Activated CD4-positive, alpha-beta memory T cell treated with anti-CD3 and anti-CD28 coated beads, Interleukin-2, amount 10 ng/mL, durations not matched to agents 7 days and 5 days (primary cell): Measurements from ENCODE around the gene CEP112. TPM values are rescaled to one million over a fixed set of nuclear protein-coding genes. Genes with fewer than 3 reads are reported as not detected.
"Not testable (repeated sequence)": the region's sequence is repeated elsewhere in the genome, so short reads cannot be mapped to it uniquely, and the experiment has no call there.

ENCODE experiments used
- CTCF ChIA-PET: fragments of 350-600 bp; sonication (Branson Sonifier 250); formaldehyde crosslinking; loops from one replicate; lab custom pipeline; 2021; ENCODE audit warnings: antibody characterized with exemption, inconsistent platforms; lab: Charles Lee
- POLR2A ChIA-PET: fragments of 350-600 bp; sonication (Branson Sonifier 250); formaldehyde crosslinking; loops from one replicate; lab custom pipeline; 2021; ENCODE audit warnings: antibody characterized with exemption; lab: Charles Lee
- DNase-seq: peaks from one replicate; pipeline ENCODE4 v3.0.0-alpha.2; 2020
- H3K27ac Mint-ChIP-seq: one replicate; pipeline ENCODE4 v1.8.0; 2021; ENCODE audit warnings: mild to moderate bottlenecking, mixed read lengths
- H3K27me3 Mint-ChIP-seq: one replicate; pipeline ENCODE4 v1.8.0; 2021; ENCODE audit warnings: mixed read lengths
- H3K36me3 Mint-ChIP-seq: one replicate; pipeline ENCODE4 v1.8.0; 2021; ENCODE audit warnings: low read depth, mixed read lengths
- H3K4me1 Mint-ChIP-seq: one replicate; pipeline ENCODE4 v1.8.0; 2021; ENCODE audit warnings: mixed read lengths
- H3K4me3 Mint-ChIP-seq: one replicate; pipeline ENCODE4 v1.8.0; 2021; ENCODE audit warnings: mild to moderate bottlenecking, mixed read lengths
- H3K9me3 Mint-ChIP-seq: one replicate; pipeline ENCODE4 v1.8.0; 2021; ENCODE audit warnings: mixed read lengths
- total RNA-seq, 2 experiments: library from RNA; stranded (reverse); gene quantifications; one replicate each; pipeline ENCODE4 v1.2.3, GENCODE V29; 2021

Gene CEP112
- total RNA-seq, 2 experiments from 2014 or later: 4.5 to 4.6 TPM

- no peak overlapping the region for H3K27ac Mint-ChIP-seq
- peaks cover 18% of the 10 kb centered on the region for H3K27me3 Mint-ChIP-seq
- H3K4me1 Mint-ChIP-seq: no peaks in the 10 kb centered on the region
- peaks cover 4% of the 10 kb centered on the region for H3K9me3 Mint-ChIP-seq
- ChIA-PET CTCF (interaction anchor here (0.6 kb wide), 1 partner anchor 351 kb away, joined by 3 read pairs; no protein-coding TSS in a partner anchor), POLR2A (no interaction called here)
- no peaks in the 10 kb centered on the region for H3K36me3 Mint-ChIP-seq
- H3K4me3 Mint-ChIP-seq: no peak overlapping the region
- no peak for DNase-seq
Measured at GRCh38 chr17:65814418-65814817, 377.5 kb downstream of the CEP112 start.

DNA sequence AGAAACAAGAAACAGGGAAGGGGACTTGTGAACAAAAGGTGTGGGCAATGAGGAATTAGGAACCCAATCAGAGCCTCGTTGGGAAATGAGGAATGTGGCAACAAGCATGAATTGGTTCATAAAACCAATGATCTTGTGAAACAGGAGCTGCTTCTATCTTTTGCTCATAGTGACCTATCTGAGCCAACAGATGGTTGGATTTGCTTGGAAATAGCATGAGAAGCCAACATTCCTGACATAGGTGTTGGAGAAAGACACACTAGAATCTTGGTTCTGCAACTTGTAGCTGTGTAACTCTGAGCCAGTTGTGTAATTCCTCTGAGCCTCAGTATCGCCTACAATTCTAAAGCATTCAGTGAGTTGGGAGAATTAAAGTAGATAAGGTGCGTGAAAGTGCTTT is 378.6 kb downstream of the CEP112 start:
- Mint-ChIP-seq H3K27ac (no peak overlapping the region), H3K36me3 (peaks cover 2% of the 10 kb centered on the region), H3K27me3 (peaks cover 18% of the 10 kb centered on the region), H3K4me3 (no peak overlapping the region), H3K9me3 (peaks cover 14% of the 10 kb centered on the region), H3K4me1 (no peaks in the 10 kb centered on the region)
- DNase-seq: no peak
- ChIA-PET CTCF (no interaction called here), POLR2A (no interaction called here)

GRCh38 chr17:65811043-65811442 is 380.9 kb downstream of the CEP112 start:
- DNase-seq: no peak
- Mint-ChIP-seq H3K36me3 (peaks cover 5% of the 10 kb centered on the region), H3K27ac (no peak overlapping the region), H3K9me3 (peaks cover 27% of the 10 kb centered on the region), H3K4me1 (no peaks in the 10 kb centered on the region), H3K27me3 (peaks cover 13% of the 10 kb centered on the region), H3K4me3 (no peak overlapping the region)
- ChIA-PET CTCF (no interaction called here), POLR2A (no interaction called here)

DNA sequence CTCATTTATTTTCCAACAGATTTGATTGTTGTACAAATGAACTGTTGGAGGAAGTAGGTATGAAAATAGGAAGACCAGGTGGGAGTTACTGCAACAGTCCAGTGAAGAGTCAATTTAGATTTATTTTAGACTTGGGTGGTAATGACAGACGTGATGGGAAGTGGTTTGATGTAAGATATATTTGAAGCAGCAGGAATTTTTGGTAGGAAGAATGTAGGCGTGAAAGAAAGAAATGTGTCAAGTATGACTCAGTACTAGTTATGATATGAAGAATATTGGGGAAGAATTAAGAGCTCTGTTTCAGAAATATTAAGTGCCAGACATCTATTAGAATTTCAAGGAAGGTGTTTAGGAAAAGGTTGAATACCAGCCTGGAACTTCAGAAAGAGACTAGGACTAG is 382.6 kb downstream of the CEP112 start:
- POLR2A ChIA-PET: no interaction called here
- no peak for DNase-seq
- peaks cover 6% of the 10 kb centered on the region for H3K27me3 Mint-ChIP-seq
- CTCF ChIA-PET: no interaction called here
- peaks cover 27% of the 10 kb centered on the region for H3K9me3 Mint-ChIP-seq
- H3K27ac Mint-ChIP-seq: no peak overlapping the region
- H3K4me3 Mint-ChIP-seq: no peak overlapping the region
- H3K4me1 Mint-ChIP-seq: no peaks in the 10 kb centered on the region
- peaks cover 5% of the 10 kb centered on the region for H3K36me3 Mint-ChIP-seq

DNA sequence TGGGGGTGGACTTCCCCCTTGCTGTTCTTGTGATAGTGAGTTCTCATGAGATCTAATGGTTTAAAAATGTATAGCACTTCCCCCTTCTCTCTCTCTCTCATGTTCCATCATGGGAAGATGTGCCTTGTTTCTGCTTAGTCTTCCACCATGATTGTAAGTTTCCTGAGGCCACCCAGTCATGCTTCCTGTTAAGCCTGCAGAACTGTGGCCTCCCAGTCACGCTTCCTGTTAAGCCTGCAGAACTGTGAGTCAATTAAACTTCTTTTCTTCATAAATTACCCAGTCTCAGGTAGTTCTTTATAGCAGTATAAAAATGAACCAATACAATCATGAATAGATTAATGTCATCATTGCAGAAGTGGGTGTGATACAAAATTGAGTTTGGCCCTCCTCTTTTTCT is 383.4 kb downstream of the CEP112 start:
- DNase-seq, POLR2A ChIA-PET, H3K4me3 Mint-ChIP-seq: not testable (repeated sequence)

DNA sequence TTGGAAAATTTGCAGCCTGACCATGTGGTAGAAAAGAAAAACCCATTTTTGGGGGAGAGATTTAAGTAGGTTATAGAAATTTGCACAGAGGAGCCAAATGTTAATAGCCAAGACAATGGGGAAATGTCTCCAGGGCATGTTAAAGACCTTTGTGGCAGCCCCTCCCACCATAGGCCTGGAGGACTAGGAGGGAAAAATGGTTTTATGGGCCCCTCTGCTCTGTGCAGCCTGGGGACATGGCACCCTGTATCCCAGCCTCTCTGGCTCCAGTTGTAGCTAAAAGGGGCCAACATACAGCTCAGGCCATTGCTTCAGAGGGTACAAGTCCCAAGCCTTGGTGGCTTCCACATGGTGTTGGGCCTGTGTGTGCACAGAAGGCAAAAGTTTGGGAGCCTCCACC is 384.6 kb downstream of the CEP112 start:
- ChIA-PET CTCF (no interaction called here), POLR2A (no interaction called here)
- no peak overlapping the region for H3K4me3 Mint-ChIP-seq
- H3K9me3 Mint-ChIP-seq: peaks cover 35% of the 10 kb centered on the region
- H3K4me1 Mint-ChIP-seq: no peaks in the 10 kb centered on the region
- peaks cover 7% of the 10 kb centered on the region for H3K36me3 Mint-ChIP-seq
- DNase-seq: no peak
- no peak overlapping the region for H3K27ac Mint-ChIP-seq
- no peaks in the 10 kb centered on the region for H3K27me3 Mint-ChIP-seq

More for the DNA sequence above, 383.4 kb downstream of the CEP112 start:
- H3K27ac Mint-ChIP-seq, H3K36me3 Mint-ChIP-seq, H3K27me3 Mint-ChIP-seq, H3K4me1 Mint-ChIP-seq, CTCF ChIA-PET: not testable (repeated sequence)
- peaks cover 27% of the 10 kb centered on the region for H3K9me3 Mint-ChIP-seq

- no peak overlapping the region for H3K27ac Mint-ChIP-seq
- H3K4me1 Mint-ChIP-seq: peaks cover 27% of the 10 kb centered on the region
- H3K9me3 Mint-ChIP-seq: peaks cover 21% of the 10 kb centered on the region
- ChIA-PET POLR2A (no interaction called here), CTCF (no interaction called here)
- H3K4me3 Mint-ChIP-seq: no peak overlapping the region
- no peaks in the 10 kb centered on the region for H3K27me3 Mint-ChIP-seq
- peaks cover 8% of the 10 kb centered on the region for H3K36me3 Mint-ChIP-seq
- DNase-seq: no peak
Measured at GRCh38 chr17:65801513-65801912, 390.4 kb downstream of the CEP112 start.

DNA sequence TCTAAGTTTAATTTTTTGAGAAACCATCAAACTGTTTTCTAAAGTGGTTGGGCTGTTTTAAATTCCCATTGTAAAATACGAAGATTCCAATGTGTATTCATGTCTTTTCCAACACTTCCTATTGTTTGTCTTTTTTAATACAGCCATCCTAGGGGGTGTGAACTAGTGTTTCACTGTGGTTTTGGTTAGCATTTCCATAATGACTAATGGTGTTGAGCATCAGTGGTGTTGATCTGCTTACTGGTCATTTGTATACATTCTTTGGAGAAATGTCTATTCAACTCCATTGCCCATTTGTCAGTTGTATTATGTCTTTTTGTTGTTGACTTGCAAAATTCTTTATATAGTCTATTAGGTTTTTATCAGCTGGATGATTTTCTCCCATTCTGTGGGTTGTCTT is 391.3 kb downstream of the CEP112 start:
- CTCF ChIA-PET: no interaction called here
- Mint-ChIP-seq H3K4me1 (peaks cover 27% of the 10 kb centered on the region), H3K27me3 (no peaks in the 10 kb centered on the region), H3K9me3 (peaks cover 20% of the 10 kb centered on the region), H3K36me3 (peaks cover 8% of the 10 kb centered on the region), H3K27ac (no peak overlapping the region), H3K4me3 (no peak overlapping the region)
- POLR2A ChIA-PET: no interaction called here
- DNase-seq: no peak

GRCh38 chr17:65799869-65800268 is 392.1 kb downstream of the CEP112 start:
- Mint-ChIP-seq H3K27ac (peak overlapping the region; percentile 65), H3K36me3 (peaks cover 8% of the 10 kb centered on the region), H3K9me3 (peaks cover 20% of the 10 kb centered on the region), H3K4me1 (peaks cover 27% of the 10 kb centered on the region), H3K4me3 (no peak overlapping the region), H3K27me3 (no peaks in the 10 kb centered on the region)
- ChIA-PET CTCF (no interaction called here), POLR2A (no interaction called here)
- DNase-seq: no peak

GRCh38 chr17:65799454-65799853 is 392.5 kb downstream of the CEP112 start:
- DNase-seq: no peak
- no peaks in the 10 kb centered on the region for H3K27me3 Mint-ChIP-seq
- H3K4me3 Mint-ChIP-seq: no peak overlapping the region
- ChIA-PET CTCF (no interaction called here), POLR2A (no interaction called here)
- peak overlapping the region; percentile 65 for H3K27ac Mint-ChIP-seq
- H3K4me1 Mint-ChIP-seq: peaks cover 27% of the 10 kb centered on the region
- H3K36me3 Mint-ChIP-seq: peaks cover 8% of the 10 kb centered on the region
- H3K9me3 Mint-ChIP-seq: peaks cover 20% of the 10 kb centered on the region

DNA sequence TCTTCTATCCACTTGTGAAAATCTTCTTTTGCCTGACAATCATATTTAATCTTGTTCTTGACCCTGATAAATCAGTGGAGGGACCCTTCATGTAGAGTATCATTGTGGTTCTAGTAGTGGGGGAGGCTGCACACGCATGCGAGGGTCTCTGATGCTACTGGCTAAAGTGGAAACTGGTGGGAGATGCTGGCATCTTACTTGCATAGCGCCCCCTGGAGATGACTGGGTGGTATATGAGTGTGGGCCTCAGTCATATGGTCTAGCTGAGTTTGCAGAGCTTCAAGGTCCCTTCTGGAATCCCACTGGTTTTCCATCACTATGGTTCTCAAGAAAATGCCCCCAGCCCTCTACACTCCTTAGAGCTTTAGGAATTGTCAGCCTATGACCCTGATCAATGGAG is 394.1 kb downstream of the CEP112 start:
- POLR2A ChIA-PET: no interaction called here
- no peaks in the 10 kb centered on the region for H3K27me3 Mint-ChIP-seq
- DNase-seq: no peak
- H3K27ac Mint-ChIP-seq: no peak overlapping the region
- H3K36me3 Mint-ChIP-seq: peaks cover 8% of the 10 kb centered on the region
- CTCF ChIA-PET: interaction anchor here (0.6 to 2.1 kb wide), 2 partner anchors 65 to 566 kb away, joined by 3 to 5 read pairs; no protein-coding TSS in a partner anchor
- peaks cover 17% of the 10 kb centered on the region for H3K9me3 Mint-ChIP-seq
- H3K4me1 Mint-ChIP-seq: peaks cover 27% of the 10 kb centered on the region
- H3K4me3 Mint-ChIP-seq: no peak overlapping the region

- POLR2A ChIA-PET: no interaction called here
- H3K36me3 Mint-ChIP-seq: peaks cover 3% of the 10 kb centered on the region
- no peak for DNase-seq
- CTCF ChIA-PET: interaction anchor here (0.6 to 2.1 kb wide), 2 partner anchors 65 to 565 kb away, joined by 3 to 5 read pairs; no protein-coding TSS in a partner anchor
- peaks cover 10% of the 10 kb centered on the region for H3K9me3 Mint-ChIP-seq
- H3K4me3 Mint-ChIP-seq: no peak overlapping the region
- no peaks in the 10 kb centered on the region for H3K27me3 Mint-ChIP-seq
- peaks cover 27% of the 10 kb centered on the region for H3K4me1 Mint-ChIP-seq
- H3K27ac Mint-ChIP-seq: no peak overlapping the region
Measured at GRCh38 chr17:65797101-65797500, 394.8 kb downstream of the CEP112 start.

DNA sequence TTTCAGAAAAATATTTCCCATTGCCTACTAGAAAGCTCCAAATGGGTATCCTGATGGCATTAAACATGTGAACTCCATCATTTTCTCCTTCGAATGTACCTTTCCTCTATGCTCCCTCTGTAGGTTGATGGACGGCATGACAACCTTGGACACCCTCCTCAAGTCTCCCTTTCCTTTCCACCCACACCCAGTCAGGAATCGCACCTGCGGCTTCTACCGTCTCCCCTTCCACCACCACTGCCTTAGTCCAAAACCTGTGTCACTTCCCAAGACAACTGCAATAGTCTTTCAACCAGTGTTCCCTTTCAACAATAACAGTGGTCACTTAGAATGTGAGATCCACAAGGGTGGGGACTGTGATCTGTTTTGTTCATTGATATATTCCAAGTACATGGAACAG is 397.4 kb downstream of the CEP112 start:
- Mint-ChIP-seq H3K4me1 (peaks cover 11% of the 10 kb centered on the region), H3K36me3 (no peaks in the 10 kb centered on the region), H3K9me3 (no peaks in the 10 kb centered on the region), H3K27ac (no peak overlapping the region), H3K4me3 (no peak overlapping the region), H3K27me3 (no peaks in the 10 kb centered on the region)
- DNase-seq: no peak
- CTCF ChIA-PET: interaction anchor here (0.8 kb wide), 1 partner anchor 9 kb away, joined by 4 read pairs; no protein-coding TSS in a partner anchor
- POLR2A ChIA-PET: no interaction called here

- Mint-ChIP-seq H3K4me3 (no peak overlapping the region), H3K4me1 (no peaks in the 10 kb centered on the region), H3K9me3 (no peaks in the 10 kb centered on the region), H3K27ac (no peak overlapping the region), H3K27me3 (peaks cover 10% of the 10 kb centered on the region), H3K36me3 (no peaks in the 10 kb centered on the region)
- ChIA-PET CTCF (no interaction called here), POLR2A (no interaction called here)
- DNase-seq: no peak
Measured at GRCh38 chr17:65790241-65790640, 401.7 kb downstream of the CEP112 start.
